HG02642 (cell line): ENCODE data around the gene HFE.
"Not testable (repeated sequence)": the region's sequence is repeated elsewhere in the genome, so short reads cannot be mapped to it uniquely, and the experiment has no call there.

Source experiments
- ATAC-seq: cut with Tn5 transposase; IDR thresholded peaks from one replicate; pipeline ENCODE4 v1.9.1; 2021; ENCODE audit warnings: mild to moderate bottlenecking; ENCODE audit not compliant: unreplicated experiment, poor library complexity

The HFE gene, protein sequence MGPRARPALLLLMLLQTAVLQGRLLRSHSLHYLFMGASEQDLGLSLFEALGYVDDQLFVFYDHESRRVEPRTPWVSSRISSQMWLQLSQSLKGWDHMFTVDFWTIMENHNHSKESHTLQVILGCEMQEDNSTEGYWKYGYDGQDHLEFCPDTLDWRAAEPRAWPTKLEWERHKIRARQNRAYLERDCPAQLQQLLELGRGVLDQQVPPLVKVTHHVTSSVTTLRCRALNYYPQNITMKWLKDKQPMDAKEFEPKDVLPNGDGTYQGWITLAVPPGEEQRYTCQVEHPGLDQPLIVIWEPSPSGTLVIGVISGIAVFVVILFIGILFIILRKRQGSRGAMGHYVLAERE

DNA sequence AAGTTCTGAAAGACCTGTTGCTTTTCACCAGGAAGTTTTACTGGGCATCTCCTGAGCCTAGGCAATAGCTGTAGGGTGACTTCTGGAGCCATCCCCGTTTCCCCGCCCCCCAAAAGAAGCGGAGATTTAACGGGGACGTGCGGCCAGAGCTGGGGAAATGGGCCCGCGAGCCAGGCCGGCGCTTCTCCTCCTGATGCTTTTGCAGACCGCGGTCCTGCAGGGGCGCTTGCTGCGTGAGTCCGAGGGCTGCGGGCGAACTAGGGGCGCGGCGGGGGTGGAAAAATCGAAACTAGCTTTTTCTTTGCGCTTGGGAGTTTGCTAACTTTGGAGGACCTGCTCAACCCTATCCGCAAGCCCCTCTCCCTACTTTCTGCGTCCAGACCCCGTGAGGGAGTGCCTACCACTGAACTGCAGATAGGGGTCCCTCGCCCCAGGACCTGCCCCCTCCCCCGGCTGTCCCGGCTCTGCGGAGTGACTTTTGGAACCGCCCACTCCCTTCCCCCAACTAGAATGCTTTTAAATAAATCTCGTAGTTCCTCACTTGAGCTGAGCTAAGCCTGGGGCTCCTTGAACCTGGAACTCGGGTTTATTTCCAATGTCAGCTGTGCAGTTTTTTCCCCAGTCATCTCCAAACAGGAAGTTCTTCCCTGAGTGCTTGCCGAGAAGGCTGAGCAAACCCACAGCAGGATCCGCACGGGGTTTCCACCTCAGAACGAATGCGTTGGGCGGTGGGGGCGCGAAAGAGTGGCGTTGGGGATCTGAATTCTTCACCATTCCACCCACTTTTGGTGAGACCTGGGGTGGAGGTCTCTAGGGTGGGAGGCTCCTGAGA lies at the start of gene HFE:
Gene HFE, plus strand, starts transcription at position 146 of the 832 bp plus-strand sequence. Its CDS starts 12 bp downstream, at position 158.
- ATAC-seq: no peak

DNA sequence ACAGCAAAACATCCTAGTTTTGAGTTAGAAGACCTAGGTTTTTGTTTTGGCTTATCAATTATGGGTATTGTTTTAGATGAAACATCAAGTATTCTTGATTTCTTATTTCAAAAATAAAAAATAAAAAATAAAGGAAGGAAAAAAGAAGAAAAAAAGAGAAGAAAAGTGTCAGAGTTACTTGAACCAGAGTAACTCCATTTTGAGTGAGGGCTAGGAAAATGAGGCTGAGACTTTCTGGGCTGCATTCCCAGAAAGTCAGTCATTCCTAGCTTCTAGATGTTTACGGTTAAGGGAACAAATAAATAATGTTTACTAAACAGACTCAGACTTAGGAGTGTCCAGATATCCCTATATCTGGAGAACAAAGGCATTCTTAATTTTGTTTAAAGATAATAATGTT lies 45.3 kb upstream of the HFE start:
- no peak for ATAC-seq

DNA sequence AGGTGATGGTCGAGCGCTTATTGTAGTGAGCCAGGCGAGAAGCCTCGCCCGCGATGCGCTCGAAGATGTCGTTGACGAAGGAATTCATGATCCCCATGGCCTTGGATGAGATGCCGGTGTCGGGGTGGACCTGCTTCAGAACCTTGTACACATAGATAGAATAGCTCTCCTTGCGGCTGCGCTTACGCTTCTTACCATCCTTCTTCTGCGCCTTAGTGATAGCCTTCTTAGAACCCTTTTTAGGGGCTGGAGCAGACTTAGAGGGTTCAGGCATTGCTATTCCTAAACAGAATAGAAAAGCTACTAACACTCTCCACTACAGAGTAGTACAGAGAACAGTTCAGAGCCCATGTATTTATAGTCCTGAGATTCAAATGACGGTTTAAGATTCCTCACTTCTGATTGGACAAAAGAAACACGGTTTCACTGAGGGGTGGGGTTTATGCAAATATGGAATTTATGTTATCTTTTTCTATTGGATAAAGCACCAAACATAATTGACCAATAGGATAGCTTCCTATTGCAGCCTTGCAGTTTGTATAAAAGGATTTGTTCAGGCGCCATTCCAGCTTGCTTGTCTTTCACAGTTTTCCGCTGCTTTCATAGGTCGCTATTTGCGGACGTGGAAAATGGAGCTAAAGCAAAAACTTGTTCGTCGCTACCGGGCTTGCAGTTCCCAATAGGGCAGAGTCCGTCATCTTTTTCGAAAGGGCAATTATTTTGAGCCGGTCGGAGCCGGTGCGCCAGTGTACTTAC lies 43.7 kb upstream of the HFE start:
- ATAC-seq: peak; percentile 67

DNA sequence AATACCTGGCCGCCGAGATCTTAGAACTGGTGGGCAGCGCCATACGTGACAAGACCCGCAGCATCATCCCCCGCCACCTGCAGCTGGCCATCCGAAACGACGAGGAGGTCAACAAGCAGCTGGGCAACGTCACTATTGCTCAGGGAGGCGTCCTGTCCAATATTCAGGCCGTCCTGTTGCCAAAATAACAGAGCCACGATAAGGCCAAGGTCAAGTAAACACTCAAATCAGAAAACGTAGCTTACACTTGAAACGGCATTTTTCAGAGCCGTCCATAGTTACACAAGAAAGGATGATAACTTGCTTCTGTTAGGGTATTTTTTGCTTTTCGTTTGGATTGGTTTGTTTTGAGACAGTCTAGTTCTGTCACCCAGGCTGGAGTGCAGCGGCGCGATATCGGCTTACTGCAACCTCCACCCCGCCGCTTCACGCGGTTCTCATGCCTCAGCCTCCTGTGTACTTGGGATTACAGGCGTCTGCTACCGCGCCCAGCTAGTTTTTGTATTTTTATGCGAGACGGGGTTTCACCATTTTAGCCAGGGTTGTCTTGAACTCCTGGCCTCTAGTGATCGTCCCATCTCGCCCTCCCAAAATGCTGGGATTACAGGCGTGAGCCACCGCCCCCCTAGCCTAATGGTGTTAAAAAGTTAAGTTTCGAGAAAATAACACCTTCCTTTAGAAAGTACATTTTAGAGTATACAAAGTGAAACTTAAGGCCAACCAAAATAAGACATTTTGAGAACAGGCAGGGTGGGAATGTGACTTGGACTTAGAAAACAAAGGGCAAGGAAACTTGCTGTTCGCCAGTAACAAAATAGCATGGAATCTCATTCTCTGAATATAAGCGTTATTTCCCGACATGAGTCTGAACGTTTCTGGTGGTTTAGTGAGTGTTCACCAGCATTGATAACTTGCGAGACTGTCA lies 42.8 kb upstream of the HFE start:
- peak; percentile 34 for ATAC-seq

DNA sequence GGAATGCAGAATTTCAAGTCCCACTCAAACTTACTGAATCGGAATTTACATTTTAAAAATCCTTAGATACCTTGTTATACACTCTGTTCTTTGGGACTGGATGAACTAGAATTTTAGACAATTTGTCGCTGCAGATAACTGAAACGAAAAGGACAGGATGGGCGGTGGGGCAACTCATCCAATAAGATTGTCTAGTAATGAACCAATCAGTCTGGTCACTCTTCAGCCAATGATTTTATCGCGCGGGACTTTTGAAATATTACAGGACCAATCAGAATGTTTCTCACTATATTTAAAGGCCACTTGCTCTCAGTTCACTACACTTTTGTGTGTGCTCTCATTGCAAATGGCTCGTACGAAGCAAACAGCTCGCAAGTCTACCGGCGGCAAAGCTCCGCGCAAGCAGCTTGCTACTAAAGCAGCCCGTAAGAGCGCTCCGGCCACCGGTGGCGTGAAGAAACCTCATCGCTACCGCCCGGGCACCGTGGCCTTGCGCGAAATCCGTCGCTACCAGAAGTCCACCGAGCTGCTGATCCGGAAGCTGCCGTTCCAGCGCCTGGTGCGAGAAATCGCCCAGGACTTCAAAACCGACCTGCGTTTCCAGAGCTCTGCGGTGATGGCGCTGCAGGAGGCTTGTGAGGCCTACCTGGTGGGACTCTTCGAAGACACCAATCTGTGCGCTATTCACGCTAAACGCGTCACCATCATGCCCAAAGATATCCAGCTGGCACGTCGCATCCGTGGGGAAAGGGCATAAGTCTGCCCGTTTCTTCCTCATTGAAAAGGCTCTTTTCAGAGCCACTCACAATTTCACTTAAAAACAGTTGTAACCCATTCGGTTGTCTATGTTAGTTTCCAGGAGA lies 41.9 kb upstream of the HFE start:
- ATAC-seq: peak; percentile 49

DNA sequence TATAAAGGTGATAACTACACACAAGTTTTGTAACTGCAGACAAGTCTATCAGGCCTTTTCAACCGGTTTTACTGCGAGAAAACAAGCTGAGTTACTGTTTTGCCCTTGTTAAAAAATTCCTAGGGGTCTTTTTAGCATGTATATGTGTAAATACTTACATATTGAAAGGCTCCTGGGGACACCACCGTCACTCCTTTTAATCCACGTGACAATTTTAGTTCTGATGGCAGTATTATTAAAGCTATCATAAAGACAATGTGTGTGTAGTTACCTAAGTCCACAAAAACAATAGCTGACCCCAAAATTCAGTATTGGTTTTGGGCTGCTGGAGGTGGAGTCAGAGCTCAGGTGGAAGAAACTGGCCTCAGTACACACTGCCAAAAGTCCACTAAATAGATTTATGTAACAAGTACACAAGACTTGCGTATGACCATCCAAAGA lies 41.3 kb upstream of the HFE start:
- ATAC-seq: no peak

DNA sequence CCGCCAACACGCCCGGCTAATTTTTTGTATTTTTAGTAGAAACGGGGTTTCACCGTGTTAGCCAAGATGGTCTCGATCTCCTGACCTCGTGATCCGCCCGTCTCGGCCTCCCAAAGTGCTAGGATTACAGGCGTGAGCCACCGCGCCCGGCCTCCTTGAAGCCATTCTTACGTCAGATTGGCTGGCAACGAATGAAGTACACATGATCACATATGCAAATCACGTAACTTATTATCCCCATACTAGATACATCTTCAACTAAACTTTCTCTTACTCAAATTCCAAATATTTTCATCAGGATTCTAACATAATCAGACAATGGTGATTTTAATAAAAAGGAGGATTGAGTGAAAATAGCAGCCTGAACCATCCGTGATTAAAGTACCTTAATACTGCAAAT lies 39.9 kb upstream of the HFE start:
- not testable (repeated sequence) for ATAC-seq

DNA sequence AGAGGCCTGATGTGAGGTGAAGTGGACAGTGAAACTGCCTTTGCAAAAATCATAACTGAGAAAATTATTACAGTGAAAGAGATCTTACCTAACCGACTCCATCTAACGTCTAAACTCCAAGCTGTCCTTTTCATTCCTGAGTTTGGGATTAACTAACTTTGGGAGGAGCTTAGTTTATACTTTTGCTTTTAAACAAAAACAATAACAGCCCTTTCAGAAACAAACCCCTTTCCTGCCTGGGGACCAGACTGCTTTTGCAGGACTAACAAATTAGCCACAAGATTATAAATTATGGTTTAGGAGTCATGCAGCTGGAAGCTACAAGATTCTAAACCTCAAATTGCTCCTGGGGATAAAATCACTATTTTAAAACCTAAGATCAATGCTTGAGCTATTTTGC lies 38.6 kb upstream of the HFE start:
- ATAC-seq: no peak

DNA sequence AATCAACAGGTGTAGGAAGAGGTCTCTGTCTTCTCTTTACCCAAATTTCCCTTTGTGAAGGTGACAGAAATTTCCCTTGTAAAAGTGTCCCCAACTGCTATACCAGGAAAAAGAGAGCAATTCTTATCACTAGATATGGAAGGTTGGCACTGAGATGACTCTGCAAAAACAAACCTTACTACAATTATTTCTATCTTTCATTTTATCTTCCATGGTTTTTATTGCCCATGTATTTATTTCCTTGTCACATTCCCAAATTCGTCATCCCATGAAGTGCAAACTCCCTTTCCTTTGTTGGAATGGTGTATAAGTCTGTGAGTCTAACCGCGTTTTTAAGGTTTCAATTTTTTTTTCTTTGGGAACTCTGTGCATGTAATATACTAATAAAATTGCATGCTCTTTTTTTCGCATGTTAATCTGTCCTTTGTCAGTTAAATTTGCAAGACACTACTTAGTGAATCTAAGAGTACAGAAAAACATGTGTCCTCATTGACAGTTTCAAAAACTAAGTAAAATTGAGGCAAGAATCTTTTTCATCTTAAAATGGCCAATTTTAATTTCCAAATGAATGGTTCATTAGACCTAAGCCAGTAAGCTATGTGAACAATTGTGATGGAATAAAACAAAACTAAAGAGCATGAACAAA lies 35.4 kb upstream of the HFE start:
- ATAC-seq: no peak

DNA sequence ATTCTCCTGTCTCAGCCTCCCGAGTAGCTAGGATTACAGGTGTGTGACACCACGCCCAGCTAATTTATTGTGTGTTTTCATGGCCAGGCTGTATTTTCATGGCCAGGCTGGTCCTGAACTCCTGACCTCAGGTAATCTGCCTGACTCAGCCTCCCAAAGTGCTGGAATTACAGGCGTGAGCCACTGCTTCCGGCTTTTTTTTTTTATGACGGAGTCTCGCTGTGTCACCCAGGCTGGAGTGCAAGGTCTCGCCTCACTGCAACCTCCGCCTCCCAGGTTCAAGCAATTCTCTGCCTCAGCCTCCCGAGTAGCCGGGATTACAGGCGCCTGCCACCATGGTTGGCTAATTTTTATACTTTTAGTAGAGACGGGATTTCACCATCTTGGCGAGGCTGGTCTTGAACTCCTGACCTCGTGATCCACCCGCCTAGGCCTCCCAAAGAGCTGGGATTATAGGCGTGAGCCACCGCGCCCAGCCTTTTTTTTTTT lies 34.4 kb upstream of the HFE start:
- not testable (repeated sequence) for ATAC-seq

DNA sequence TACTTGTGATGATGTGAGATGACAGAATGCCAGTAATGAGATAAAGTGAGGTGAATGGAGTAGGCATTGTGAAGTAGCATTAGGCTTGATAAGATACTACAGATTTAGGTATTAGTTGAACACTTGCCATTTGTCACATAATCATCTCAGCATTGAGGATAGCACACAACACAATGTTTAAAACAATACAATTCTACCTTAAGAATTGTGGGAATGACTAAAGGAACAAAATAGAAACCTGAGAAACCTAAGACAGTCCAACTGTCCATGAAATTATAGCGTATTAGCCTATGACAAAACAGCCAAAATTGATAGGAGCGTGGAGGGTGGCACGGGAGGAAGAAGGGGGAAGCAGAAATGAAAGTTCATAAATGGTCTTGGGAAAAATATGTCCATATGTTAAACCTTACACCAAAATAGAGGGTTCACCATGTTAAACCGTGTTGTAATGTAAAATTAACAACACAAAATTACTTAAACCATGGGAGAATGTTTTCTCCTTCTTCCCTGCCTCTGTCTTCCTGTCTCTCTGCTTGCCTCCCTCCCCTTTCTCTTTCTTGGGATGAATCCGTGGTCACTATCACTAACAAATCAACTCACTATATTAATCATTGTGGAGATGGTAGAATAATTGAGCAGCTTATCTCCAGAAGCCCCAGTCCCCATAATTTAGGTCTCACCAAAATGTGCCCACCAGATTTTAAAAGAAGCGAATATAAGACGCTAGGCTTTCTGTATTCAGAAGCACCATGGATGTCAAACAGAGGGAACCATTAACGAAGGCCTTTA lies 33.0 kb upstream of the HFE start:
- no peak for ATAC-seq

DNA sequence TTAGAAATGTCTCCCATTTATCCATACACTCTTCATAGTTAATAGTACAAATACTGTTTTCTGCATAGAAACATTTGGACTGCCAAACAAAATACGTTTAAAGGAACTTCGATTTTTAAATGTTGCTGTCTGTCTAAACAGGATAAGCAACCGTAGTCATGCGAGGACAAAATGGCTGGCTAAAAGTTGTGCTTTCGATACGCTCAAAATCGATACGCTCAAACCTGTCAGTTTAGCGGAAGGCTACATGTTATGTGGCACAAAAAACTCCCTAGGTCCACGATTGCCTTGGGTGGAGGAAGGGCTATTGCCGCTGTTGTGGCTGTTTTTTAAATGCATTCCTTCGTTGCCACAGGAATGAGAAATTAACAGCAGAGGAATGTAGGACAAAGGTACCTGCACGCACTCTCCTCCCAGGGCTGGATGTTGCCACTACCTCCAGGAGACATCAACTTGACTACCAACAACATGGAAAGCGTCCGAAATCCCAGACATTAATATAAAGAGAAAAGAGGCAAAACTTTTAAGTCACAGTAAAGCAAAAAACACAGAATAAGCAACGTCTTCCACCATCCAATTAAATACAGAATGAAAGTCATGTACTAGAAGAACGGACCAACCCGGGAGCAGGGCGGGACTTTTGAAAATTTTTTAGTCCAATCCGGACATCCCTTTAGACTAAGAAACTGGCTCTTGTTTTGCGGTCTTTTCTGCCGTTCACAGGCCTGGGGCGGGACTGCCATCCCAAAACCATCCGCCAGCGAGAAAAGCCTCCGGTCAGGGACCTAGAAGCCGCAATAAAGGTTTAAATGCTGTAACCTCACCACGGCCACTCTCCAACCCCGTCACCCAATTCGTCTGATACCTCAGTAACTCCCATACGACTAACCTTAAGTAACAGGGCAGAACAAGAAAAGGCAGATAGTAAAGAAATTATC lies 32.2 kb upstream of the HFE start:
- ATAC-seq: peak; percentile 53

DNA sequence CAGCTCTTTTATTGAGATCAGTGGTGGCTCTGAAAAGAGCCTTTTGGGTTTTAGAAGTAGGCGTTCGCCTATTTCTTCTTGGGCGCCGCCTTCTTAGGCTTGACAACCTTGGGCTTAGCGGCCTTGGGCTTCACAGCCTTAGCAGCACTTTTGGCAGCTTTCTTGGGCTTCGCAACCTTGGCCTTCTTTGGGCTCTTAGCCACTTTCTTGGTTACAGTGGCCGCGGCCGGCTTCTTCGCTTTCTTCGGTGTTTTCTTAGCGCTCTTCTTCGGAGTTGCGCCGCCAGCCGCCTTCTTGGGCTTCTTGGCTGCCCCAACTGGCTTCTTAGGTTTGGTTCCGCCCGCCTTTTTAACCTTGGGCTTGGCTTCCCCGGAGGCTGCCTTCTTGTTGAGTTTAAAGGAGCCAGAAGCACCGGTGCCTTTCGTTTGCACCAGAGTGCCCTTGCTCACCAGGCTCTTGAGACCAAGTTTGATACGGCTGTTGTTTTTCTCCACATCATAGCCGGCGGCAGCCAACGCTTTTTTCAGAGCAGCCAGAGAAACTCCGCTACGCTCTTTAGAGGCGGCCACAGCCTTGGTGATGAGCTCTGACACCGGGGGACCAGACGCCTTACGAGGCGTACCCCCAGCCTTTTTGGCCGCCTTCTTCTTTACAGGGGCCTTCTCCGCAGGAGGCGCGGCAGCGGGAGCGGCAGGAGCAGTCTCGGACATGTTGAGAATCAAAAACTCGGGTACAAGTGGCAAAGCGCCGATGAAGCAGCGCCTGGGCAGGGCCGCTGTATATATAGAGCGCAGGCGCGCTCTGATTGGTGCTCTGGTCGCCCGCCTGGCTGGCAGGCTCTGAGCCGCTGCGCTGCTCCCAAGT lies 31.3 kb upstream of the HFE start:
- ATAC-seq: peak; percentile 82

DNA sequence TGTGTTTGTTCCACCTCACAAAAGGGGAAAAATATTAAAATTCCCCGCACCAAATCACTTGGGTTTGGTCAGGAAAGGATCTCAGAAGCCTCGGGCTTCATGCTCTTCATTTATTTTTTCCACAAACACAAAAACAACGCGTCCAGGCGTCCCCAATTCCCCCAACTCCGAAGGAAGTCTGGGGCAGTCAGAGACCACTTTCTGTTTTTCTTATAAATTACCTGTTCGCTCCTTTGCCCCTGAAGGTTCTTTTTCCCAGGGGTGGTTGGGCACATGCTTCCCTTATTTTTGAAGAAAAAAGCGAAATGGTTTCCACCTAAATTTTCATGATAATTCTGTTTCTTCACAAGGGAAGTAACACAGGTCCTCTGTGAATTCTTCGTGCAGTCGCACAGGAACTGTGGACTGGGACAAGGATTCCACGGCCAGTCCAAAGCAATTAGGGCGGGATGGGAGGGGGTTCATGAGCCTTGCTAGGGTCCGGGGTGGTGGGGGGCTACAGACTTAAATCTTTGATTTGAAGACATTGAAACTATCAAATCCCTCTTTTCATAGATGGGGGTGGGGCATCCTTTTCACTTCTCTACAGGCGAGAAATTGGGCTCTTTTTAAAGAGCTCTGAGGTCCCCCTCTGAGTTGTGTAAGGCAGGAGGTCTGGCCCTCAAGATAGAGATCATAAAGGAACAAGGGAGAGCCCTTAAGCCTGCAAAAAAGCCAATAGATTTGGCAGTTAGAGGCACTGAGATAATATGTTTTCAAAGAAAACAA lies 30.5 kb upstream of the HFE start:
- no peak for ATAC-seq

DNA sequence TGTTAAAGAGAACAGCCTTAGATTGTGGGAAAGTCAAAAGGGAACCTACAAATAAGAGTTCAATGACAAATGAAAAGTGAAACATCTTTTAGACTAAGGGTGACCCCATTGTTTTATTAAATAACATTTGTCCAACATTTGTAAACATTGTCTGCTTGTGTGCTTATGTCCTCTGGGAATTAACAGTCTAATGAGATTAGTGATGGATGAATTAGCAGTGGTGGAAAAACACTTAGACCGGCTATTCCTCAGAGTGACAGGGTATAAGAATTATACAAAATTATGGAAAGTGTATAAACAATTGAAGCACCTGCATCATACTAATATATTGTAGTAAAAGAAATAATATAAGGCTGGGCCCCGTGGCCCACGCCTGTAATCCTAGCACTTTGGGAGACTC lies 29.3 kb upstream of the HFE start:
- no peak for ATAC-seq
